GM21390 (cell line): ENCODE results near the gene ZDHHC11B.
"Not testable (repeated sequence)": the region's sequence is repeated elsewhere in the genome, so short reads cannot be mapped to it uniquely, and the experiment has no call there.

Experiments used
- ATAC-seq: cut with Tn5 transposase; IDR thresholded peaks from one replicate; pipeline ENCODE4 v1.9.1; 2021; ENCODE audit not compliant: unreplicated experiment

ZDHHC11B gene

GRCh38 chr5:771087-771781 is 13.3 kb downstream of the ZDHHC11B start:
- ATAC-seq = not testable (repeated sequence)

GRCh38 chr5:770585-770984 is 13.9 kb downstream of the ZDHHC11B start:
- not testable (repeated sequence) for ATAC-seq

GRCh38 chr5:769485-770145 is 14.9 kb downstream of the ZDHHC11B start:
- not testable (repeated sequence) for ATAC-seq

- no peak for ATAC-seq
Observed at GRCh38 chr5:766666-767431, 17.7 kb downstream of the ZDHHC11B start.

GRCh38 chr5:765948-766631 is 18.4 kb downstream of the ZDHHC11B start:
- no peak for ATAC-seq

GRCh38 chr5:763998-764781 is 20.3 kb downstream of the ZDHHC11B start:
- ATAC-seq = no peak

- ATAC-seq = no peak
Observed at GRCh38 chr5:763397-763796, 21.1 kb downstream of the ZDHHC11B start.

GRCh38 chr5:762996-763395 is 21.5 kb downstream of the ZDHHC11B start:
- not testable (repeated sequence) for ATAC-seq

- no peak for ATAC-seq
Observed at GRCh38 chr5:761854-762710, 22.4 kb downstream of the ZDHHC11B start.

- no peak for ATAC-seq
Observed at GRCh38 chr5:761059-761771, 23.3 kb downstream of the ZDHHC11B start.

GRCh38 chr5:760363-761058 is 24.0 kb downstream of the ZDHHC11B start:
- no peak for ATAC-seq

GRCh38 chr5:759781-760362 is 24.7 kb downstream of the ZDHHC11B start:
- ATAC-seq = no peak

GRCh38 chr5:759111-759751 is 25.3 kb downstream of the ZDHHC11B start:
- ATAC-seq = no peak

- no peak for ATAC-seq
Observed at GRCh38 chr5:758698-759053, 25.9 kb downstream of the ZDHHC11B start.

- no peak for ATAC-seq
Observed at GRCh38 chr5:757931-758697, 26.4 kb downstream of the ZDHHC11B start.

GRCh38 chr5:757346-757930 is 27.1 kb downstream of the ZDHHC11B start:
- ATAC-seq = no peak
